Keratinocyte (primary cell): ENCODE results near the gene MDH2. TPM values are rescaled to one million over a fixed set of nuclear protein-coding genes. Genes with fewer than 3 reads are reported as not detected.

Source experiments
- DNase-seq: peaks from one replicate; pipeline ENCODE4 v3.0.0-alpha.2; 2011; ENCODE audit warnings: low read depth, missing footprints, low spot score
- FAIRE-seq: peaks from 2 replicates; lab custom pipeline; 2011; peaks lifted over from hg19 to GRCh38; lab: Jason Lieb, UNC
- H2AFZ ChIP-seq: 2 replicates; pipeline ENCODE4 v1.6.0; 2012; ENCODE audit warnings: low read length, control low read depth, inconsistent platforms; ENCODE audit not compliant: control insufficient read depth
- H3K27ac ChIP-seq: 2 replicates; pipeline ENCODE4 v1.5.1; 2011; ENCODE audit warnings: low read length; ENCODE audit not compliant: control insufficient read depth, insufficient read depth
- H3K27me3 ChIP-seq: 3 replicates; pipeline ENCODE4 v1.6.0; 2011; ENCODE audit warnings: low read length; ENCODE audit not compliant: control insufficient read depth, insufficient read depth; ENCODE audit errors: extremely low read depth
- H3K36me3 ChIP-seq, 2 experiments: 2 replicates in 1 of 2; 3 replicates in 1 of 2; pipeline ENCODE4 v1.5.1; 2011; ENCODE audit warnings: low read length in 2 of 2, mild to moderate bottlenecking in 1 of 2; ENCODE audit not compliant: control insufficient read depth in 2 of 2, insufficient read depth in 2 of 2; ENCODE audit errors: extremely low read depth in 1 of 2
- H3K4me1 ChIP-seq: 3 replicates; pipeline ENCODE4 v1.5.1; 2011; ENCODE audit warnings: low read length; ENCODE audit not compliant: control insufficient read depth, insufficient read depth; ENCODE audit errors: extremely low read depth
- H3K4me2 ChIP-seq: 3 replicates; pipeline ENCODE4 v1.6.0; 2011; ENCODE audit warnings: low read depth, low read length; ENCODE audit not compliant: control insufficient read depth, insufficient read depth; ENCODE audit errors: extremely low read depth
- H3K4me3 ChIP-seq, 3 experiments: fragments of 200-600 bp in 1 of 3; sonication (generic) in 1 of 3; 2 replicates in 2 of 3; 3 replicates in 1 of 3; pipeline ENCODE4 v1.5.1; 2011 to 2016; ENCODE audit warnings: low read length in 3 of 3, mild to moderate bottlenecking in 3 of 3, control low read depth in 2 of 3, inconsistent platforms in 1 of 3, low read depth in 1 of 3, mixed read lengths in 1 of 3, mixed run types in 1 of 3, moderate library complexity in 1 of 3; ENCODE audit not compliant: control insufficient read depth in 2 of 3, insufficient read depth in 2 of 3; ENCODE audit errors: extremely low read depth in 1 of 3
- H3K79me2 ChIP-seq: 2 replicates; pipeline ENCODE4 v1.6.0; 2012; ENCODE audit warnings: low read length; ENCODE audit not compliant: control insufficient read depth, insufficient read depth
- H3K9ac ChIP-seq: 3 replicates; pipeline ENCODE4 v1.6.0; 2011; ENCODE audit warnings: low read length; ENCODE audit not compliant: control insufficient read depth, insufficient read depth; ENCODE audit errors: extremely low read depth
- H3K9me1 ChIP-seq: 3 replicates; pipeline ENCODE4 v1.6.0; 2011; ENCODE audit warnings: low read length; ENCODE audit not compliant: control insufficient read depth, insufficient read depth; ENCODE audit errors: extremely low read depth
- H3K9me3 ChIP-seq: 2 replicates; pipeline ENCODE4 v1.5.1; 2012; ENCODE audit warnings: low read depth, low read length; ENCODE audit not compliant: control insufficient read depth
- H4K20me1 ChIP-seq: 3 replicates; pipeline ENCODE4 v1.6.0; 2011; ENCODE audit warnings: low read length; ENCODE audit not compliant: control insufficient read depth, insufficient read depth; ENCODE audit errors: extremely low read depth
- EZH2 ChIP-seq: IDR thresholded peaks from one replicate; pipeline ENCODE4 v1.6.1; 2012; ENCODE audit warnings: inconsistent platforms, mild to moderate bottlenecking, low read length, moderate library complexity
- dilution Hi-C: fragments of 300-500 bp; cut with MboI; formaldehyde crosslinking; loops from one replicate; pipeline ENCODE4 v1.7.0; 2020; ENCODE audit warnings: low sequenced_read_pairs; ENCODE audit not compliant: extremely low pct_ligation_motif_present
- polyA plus RNA-seq, 5 experiments: library from polyadenylated mRNA; depleted of rRNA in 3 of 5; stranded (reverse) in 3 of 5; stranded (forward) in 1 of 5; unstranded in 1 of 5; fragments of >200 nt; gene quantifications; 1 replicate in 1 of 5; 2 replicates in 3 of 5; 3 replicates in 1 of 5; pipeline versions ENCODE4 v1.2.1 to v1.2.3, GENCODE V29; 2011 to 2012; ENCODE audit warnings: missing spikeins in 2 of 5, low read depth in 1 of 5, low replicate concordance in 1 of 5
- TF ChIP-seq, protein P1 (sequence below), 3 experiments: IDR thresholded peaks in 1 of 3; conservative IDR thresholded peaks in 1 of 3; optimal IDR thresholded peaks in 1 of 3; 2 replicates in 2 of 3; 3 replicates in 1 of 3; pipeline versions ENCODE3 to v1.5.1; 2011; ENCODE audit warnings: low read length in 3 of 3, mild to moderate bottlenecking in 3 of 3, moderate library complexity in 2 of 3, control low read depth in 1 of 3, inconsistent platforms in 1 of 3; ENCODE audit not compliant: insufficient read depth in 2 of 3; ENCODE audit errors: extremely low read depth in 1 of 3

The MDH2 gene
- polyA plus RNA-seq, 1 donor (not counting 4 experiments of a cell fraction or from before 2014, with no cell fraction given): 156 TPM

DNA sequence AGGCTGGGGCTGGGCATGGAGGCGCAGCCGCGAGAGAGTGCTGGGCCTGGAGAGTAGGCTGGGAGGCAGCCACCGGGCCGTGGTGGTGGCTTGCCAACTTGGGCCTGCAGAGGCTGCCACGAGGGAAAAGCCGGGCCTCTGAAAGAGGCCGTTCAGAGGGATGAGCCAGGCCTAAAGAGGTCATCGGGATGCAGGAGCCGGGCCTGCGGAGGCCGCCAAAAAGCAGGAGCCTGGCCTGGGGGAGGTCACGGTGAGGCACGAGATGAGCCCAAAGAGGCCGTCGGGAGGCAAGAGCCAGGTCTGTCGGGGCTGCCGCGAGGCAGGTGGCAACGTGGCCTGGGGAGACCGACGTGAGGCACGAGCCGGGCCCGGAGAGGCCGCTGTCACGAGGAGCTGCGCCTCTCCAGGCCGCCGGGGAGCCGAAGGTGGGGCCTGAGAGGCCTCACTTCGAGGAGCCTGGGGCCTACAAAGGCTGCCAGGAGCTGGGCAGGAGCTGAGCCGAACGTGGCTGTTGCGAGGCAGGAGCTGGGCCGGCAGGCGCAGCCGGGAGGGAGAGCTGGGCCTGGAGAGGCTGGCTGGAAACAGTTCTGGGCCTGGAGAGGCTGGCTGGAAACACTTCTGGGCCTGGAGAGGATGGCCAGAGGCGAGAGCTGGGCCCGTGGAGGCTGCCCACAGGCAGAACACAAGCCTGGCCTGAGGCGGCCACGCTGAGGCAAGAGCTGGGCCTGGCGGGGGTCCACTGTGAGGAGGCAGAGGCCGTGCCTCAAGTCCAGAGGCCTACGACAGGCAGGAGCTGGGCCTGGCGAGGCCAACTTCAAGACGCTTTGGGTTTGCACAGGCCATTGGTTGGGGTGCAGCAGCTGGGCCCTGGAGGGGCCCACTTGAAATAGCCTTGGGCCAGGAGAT lies 24.6 kb downstream of the MDH2 start:
- dilution Hi-C loops: no loop called here
- TF ChIP-seq, protein P1, sequence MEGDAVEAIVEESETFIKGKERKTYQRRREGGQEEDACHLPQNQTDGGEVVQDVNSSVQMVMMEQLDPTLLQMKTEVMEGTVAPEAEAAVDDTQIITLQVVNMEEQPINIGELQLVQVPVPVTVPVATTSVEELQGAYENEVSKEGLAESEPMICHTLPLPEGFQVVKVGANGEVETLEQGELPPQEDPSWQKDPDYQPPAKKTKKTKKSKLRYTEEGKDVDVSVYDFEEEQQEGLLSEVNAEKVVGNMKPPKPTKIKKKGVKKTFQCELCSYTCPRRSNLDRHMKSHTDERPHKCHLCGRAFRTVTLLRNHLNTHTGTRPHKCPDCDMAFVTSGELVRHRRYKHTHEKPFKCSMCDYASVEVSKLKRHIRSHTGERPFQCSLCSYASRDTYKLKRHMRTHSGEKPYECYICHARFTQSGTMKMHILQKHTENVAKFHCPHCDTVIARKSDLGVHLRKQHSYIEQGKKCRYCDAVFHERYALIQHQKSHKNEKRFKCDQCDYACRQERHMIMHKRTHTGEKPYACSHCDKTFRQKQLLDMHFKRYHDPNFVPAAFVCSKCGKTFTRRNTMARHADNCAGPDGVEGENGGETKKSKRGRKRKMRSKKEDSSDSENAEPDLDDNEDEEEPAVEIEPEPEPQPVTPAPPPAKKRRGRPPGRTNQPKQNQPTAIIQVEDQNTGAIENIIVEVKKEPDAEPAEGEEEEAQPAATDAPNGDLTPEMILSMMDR (optimal IDR thresholded peaks at IDR 0.05 in 1 of 3, IDR thresholded peaks at IDR 0.05 in 1 of 3, conservative IDR thresholded peaks at IDR 0.05 in 1 of 3; ENCODE audit: extremely low read depth in 1 of 3, insufficient read depth in 2 of 3, low read length in 3 of 3): no peak
- no peak for TF ChIP-seq EZH2
- H4K20me1 ChIP-seq: no peaks in the 10 kb centered on the region
- H3K27ac ChIP-seq: no peak overlapping the region
- H3K27me3 ChIP-seq: no peaks in the 10 kb centered on the region
- no peaks in the 10 kb centered on the region for H3K9me1 ChIP-seq
- peaks cover 13% of the 10 kb centered on the region for H3K4me1 ChIP-seq
- no peak overlapping the region for H3K4me2 ChIP-seq
- H3K4me3 ChIP-seq: no peak overlapping the region
- no peaks in the 10 kb centered on the region for H3K79me2 ChIP-seq
- H3K9me3 ChIP-seq: no peaks in the 10 kb centered on the region
- H3K9ac ChIP-seq: no peak overlapping the region
- no peaks in the 10 kb centered on the region for H3K36me3 ChIP-seq
- DNase-seq (no peak), FAIRE-seq (no peak)
- no peak overlapping the region for H2AFZ ChIP-seq

DNA sequence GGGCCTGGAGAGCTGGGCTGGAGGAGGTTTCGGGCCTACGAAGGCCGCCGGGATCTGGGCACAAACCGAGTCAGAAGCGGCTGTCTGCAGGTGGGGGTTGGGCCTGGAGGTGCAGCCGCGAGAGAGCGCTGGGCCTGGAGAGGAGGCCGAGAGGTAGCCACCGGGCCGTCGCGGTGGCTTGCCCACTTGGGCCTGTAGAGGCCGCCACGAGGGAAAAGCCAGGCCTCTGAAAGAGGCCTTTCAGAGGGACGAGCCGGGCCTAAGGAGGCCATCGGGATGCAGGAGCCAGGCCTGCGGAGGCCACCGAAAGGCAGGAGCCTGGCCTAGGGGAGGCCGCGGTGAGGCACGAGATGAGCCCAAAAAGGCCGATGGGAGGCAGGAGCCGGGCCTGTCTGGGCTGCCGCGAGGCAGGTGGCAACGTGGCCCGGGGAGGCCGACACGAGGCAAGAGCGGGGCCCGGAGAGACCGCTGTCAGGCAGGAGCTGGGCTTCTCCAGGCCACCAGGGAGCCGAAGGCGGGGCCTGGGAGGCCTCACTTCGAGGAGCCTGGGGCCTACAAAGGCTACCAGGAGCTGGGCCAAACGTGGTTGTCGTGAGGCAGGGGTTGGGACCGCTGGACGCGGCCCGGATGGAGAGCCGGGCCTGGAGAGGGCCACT lies 25.6 kb downstream of the MDH2 start:
- no peak overlapping the region for H3K27ac ChIP-seq
- H2AFZ ChIP-seq: no peak overlapping the region
- no peak overlapping the region for H3K4me3 ChIP-seq
- no peaks in the 10 kb centered on the region for H3K27me3 ChIP-seq
- peaks cover 13% of the 10 kb centered on the region for H3K4me1 ChIP-seq
- no peaks in the 10 kb centered on the region for H3K36me3 ChIP-seq
- H3K9ac ChIP-seq: no peak overlapping the region
- DNase-seq (no peak), FAIRE-seq (no peak)
- no peaks in the 10 kb centered on the region for H4K20me1 ChIP-seq
- no peaks in the 10 kb centered on the region for H3K79me2 ChIP-seq
- dilution Hi-C loops: no loop called here
- TF ChIP-seq, protein P1 (optimal IDR thresholded peaks at IDR 0.05 in 1 of 3, IDR thresholded peaks at IDR 0.05 in 1 of 3, conservative IDR thresholded peaks at IDR 0.05 in 1 of 3; ENCODE audit: extremely low read depth in 1 of 3, insufficient read depth in 2 of 3, low read length in 3 of 3): no peak
- no peak for TF ChIP-seq EZH2
- H3K4me2 ChIP-seq: no peak overlapping the region
- no peaks in the 10 kb centered on the region for H3K9me1 ChIP-seq
- H3K9me3 ChIP-seq: no peaks in the 10 kb centered on the region
